HG03565 (cell line): Measurements from ENCODE around the gene NUDCD3.
A peak's percentile ranks its signal among the peaks of the same experiment; 100 is the strongest.

Source experiments
- ATAC-seq: cut with Tn5 transposase; IDR thresholded peaks from one replicate; pipeline ENCODE4 v1.9.1; 2021; ENCODE audit warnings: mild to moderate bottlenecking, moderate library complexity; ENCODE audit not compliant: unreplicated experiment

Gene NUDCD3

DNA sequence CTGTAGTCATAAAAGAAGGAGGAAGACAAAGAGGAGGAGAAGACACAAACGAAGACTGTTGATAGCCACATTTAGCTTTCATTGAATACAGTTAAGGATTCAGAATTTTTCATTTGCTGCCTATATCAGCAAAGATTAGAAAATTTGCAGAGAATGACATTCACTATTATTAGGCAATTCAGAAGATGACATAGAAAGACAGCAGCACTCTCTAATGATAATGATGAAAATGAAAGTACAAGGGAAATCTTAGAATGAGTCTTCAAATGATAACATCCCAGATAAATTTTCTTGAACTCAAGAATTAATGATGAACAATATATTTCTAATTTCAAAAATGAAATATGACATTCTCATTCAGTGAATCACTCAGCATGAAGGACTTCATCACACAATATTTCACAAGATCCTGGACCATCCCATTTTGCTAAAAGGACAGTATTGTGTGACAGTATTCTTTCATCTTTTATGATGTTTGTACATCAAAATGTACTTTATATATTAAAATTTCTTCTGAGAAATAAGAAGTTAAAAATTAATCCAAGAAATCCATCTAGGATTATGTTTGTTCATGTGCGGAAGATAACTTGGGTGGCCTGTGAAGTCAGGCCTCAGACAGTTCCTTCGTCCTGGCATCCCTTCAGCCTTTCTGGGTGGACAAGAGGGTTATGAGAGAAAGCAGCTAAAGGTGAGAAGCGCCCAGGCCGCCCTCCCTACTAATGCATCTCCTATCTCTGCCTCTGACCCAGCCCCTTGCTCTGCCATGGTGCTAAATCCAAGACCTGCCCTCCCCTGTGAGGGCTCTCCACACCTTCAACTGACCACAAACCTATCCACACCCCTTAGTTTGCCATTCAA, 117.7 kb downstream of the NUDCD3 start:
- no peak for ATAC-seq

DNA sequence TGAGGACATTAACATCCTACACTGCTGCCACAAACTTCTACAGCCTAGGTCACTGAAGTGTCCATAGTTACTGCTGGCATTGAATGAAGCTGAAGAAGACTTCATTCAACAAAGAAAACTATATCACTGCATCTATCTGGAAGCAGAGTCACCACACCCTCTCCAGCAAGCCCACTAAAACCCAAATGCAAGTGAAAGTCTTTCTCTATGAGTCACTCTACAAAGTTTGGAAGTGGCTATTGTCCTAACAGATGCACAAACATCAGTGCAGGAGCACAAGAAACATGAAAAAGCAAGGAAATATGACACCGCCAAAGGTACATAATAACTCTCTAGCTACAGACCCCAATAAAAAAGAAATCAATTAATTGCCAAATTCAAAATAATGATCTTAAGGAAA, 121.6 kb downstream of the NUDCD3 start:
- no peak for ATAC-seq

- no peak for ATAC-seq
These were observed 122.0 kb downstream of the NUDCD3 start for GRCh38 chr7:44368455-44368854.

DNA sequence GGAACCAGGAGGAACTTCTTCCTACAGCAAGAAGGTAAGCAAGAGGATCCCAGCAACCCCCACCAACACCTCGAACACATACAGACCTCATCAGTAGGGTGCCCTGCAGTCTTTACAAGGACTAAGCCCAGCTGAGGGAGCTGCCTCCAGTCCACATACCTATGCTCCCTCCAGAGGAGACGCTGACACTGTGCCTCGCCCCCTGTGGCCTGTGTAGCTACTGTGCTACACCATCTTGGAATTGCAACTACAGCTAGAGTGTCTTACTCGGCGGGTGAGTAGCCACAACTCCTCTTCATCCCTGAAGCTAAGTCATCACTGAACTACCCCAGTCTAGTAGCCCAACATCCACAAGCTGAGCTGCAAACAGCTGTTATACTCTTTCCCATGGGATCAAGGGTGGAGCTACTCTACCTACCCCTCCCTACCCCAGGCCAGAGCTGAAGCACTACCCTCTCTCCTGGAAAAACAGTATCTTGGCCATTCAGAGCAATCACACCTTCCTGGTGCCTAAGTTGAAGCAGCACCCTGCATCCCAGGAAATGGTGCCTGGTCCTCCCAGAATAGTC, 122.9 kb downstream of the NUDCD3 start:
- no peak for ATAC-seq

GRCh38 chr7:44366986-44367385, 123.5 kb downstream of the NUDCD3 start:
- no peak for ATAC-seq

DNA sequence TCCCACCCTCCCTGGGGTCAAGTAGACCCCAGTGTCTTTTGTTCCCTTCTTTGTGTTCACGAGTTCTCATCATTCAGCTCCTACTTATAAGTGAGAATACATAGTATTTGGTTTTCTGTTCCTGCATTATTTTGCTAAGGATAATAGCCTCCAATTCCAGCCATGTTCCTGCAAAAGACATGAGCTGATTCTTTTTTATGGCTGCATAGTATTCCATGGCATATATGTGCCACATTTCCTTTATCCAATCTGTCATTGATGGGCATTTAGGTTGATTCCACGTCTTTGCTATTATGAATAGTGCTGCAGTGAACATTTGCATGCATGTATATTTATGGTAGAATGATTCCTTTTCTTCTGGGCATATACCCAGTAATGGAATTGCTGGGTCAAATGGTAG, 136.8 kb downstream of the NUDCD3 start:
- no peak for ATAC-seq

DNA sequence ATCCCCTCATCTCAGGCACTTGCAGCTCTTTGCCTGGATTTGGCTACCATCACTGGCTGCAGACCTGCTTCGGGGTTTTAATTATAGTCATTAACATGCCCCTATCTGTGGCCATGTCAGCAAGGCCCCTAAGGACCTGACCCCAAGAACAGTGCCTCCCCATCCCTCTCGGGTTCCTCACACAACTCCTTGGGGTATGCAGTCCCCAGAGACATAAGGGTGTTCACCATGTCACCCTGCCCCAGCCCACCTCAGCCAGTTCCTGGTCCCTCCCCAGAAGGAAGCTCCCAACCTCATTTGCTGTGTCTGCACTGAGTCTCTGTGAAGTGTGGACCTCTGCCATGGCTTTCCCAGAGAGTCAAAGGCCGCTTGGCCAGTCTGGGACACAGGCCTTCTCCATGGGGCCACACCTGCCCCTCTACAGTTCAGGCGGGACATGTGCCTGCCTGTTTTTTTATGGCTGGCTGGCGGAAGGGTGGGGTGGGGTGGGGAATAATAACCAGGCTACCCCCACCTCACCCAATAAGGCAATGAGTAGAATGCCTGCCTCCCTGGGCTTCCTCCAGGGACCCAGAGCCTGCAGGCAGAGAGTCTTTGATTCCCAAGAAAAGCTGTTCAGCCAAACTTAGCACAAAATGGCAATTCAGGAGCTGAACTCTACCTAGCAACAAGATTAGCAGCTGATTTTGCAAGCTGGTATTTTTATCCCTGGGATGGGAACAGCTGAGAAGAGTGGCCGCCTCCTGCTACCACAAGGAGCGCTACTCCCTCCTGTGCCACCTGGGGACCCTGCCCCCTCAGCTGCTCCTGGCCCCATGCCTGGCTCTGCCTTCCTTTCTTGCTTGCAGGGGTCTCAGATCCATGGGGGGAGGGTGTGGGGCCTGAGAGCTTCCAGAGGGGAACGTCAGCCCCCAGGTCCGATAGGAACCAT, 141.3 kb downstream of the NUDCD3 start:
- no peak for ATAC-seq

- no peak for ATAC-seq
These were observed 142.2 kb downstream of the NUDCD3 start for GRCh38 chr7:44348300-44348699.

- no peak for ATAC-seq
These were observed 142.8 kb downstream of the NUDCD3 start for GRCh38 chr7:44347546-44348114.

DNA sequence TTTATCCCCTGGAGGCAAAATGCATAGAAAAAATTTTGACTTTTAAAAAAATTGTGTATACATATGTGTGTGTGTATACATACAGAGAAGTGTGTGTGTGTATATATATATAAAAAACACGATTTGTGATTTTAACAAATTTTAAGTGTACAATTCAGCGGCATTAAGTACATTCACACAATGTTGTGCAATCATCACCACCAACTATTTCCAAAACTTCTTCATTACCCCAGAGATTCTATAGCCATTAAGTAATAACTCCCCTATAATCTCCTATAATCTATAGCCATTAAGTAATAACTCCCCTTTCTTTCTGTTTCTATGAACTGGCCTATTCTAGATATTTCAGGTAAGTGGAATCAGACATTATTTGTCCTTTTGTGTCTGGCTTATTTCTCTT, 144.4 kb downstream of the NUDCD3 start:
- ATAC-seq = no peak

DNA sequence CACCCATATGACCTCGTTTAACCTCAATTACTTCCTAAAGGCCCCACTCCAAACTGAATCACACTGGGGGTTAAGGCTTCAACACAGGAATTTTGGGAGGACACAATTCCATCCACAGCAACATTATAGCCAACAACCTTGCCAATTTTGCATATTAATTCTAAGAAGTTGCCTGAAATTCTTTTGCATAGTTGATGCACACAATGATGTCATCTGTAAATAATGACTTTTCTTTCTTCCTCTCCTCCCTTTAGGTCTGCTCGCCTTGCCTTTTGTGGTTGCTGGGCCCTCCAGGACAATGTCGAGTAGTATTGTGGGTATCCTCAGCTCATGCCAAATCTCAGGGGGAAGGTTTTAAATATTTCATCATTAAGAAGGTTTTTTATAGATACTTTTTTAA, 149.1 kb downstream of the NUDCD3 start:
- ATAC-seq = no peak

GRCh38 chr7:44338600-44338999, 151.9 kb downstream of the NUDCD3 start:
- peak; percentile 64 for ATAC-seq

- ATAC-seq = no peak
These were observed 154.0 kb downstream of the NUDCD3 start for GRCh38 chr7:44336491-44336890.

DNA sequence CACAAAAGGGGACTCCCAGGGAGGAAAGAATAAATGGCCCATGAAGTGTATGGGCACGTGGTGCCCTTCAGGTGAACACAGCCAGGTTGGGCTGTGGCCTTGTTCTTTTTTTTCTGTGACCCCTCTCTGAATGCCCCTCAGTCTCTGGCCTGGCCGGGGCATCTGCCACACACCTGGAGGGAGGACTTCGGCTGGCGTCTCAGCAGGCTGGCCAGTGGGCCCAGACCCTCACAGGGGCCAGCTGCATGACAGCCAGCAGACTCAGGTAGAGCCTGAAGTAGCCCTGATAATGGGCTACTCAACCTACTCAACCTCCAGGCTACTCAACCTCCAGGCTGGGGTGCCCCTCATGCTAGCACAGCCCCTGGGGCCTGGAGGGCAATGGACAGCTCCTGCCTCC, 155.3 kb downstream of the NUDCD3 start:
- no peak for ATAC-seq

GRCh38 chr7:44334734-44335097, 155.7 kb downstream of the NUDCD3 start:
- no peak for ATAC-seq

DNA sequence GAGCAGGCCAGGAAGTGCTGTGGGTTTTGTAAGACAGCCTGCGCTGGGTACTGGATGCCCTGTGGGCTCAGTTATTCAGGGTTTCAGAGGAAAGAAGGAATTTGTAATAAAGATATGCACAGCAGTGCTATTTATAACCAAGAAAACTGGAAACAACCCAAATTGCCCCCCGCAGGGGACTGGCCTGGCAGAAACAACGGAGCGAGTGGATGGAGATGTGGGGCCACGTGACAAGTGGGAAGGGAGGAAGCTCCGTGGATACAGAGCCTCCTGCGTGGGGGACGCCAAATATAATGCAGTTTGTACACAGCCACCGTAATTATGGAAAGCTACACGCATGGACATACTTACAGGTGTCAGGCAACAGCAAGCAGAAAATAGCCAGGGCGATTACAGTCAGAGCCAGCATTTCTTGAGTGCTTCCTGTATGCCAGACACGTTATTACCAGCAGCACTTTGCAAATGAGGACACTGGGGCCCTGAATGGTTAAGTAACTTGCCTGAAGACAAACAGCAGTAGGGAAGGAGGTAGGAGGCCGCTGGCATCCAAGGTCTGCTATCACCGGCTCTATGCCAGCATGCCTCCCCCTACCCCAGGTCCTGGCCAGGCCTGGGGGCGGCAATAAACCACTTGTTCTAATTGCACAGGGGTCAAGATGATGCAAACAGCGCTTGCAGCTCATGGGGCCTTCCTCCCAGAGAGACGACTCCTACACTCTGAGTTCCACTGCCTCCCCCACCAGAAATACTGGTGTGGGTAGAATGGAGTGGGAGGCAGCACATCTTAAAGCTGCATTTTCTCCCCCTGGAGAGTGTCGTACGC, 156.3 kb downstream of the NUDCD3 start:
- ATAC-seq = no peak

GRCh38 chr7:44331682-44332081, 158.8 kb downstream of the NUDCD3 start:
- ATAC-seq = no peak

- no peak for ATAC-seq
These were observed 160.1 kb downstream of the NUDCD3 start for GRCh38 chr7:44330331-44330730.

DNA sequence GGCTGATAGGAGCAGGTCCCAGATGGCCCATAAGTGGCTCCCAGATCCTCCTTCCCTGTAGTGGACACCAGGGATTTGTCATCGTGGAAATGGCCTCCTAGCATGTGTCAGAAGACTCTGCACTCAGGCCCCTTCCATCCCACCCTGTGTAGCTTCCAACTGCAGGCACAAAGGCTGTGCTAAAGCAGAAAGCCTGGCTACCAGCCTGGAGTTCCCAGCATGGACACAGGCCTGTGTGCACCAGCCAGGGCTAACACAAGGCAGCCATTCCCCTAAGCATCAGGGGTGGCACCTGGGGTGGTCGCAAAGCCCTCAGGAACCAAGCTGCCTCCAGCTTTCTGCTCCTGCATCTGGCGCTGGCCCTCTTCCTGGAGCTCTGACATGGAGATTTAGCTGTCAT, 160.6 kb downstream of the NUDCD3 start:
- no peak for ATAC-seq
